K562 (cell line): ENCODE data around the gene CAPZB.

ENCODE experiments used
- CHD2 ChIP-seq: IDR thresholded peaks from 2 replicates; pipeline ENCODE4 v1.6.1; 2011; ENCODE audit warnings: low read depth, low read length
- ERF ChIP-seq: fragments of 450-650 bp; formaldehyde crosslinking; IDR thresholded peaks from 2 replicates; pipeline ENCODE4 v1.4.0; 2020; ENCODE audit warnings: mild to moderate bottlenecking, mixed read lengths
- KDM1A ChIP-seq, 2 experiments: fragments of 450-650 bp; IDR thresholded peaks; 2 replicates each; pipeline ENCODE4 v1.6.1; 2016; ENCODE audit warnings: mild to moderate bottlenecking in 2 of 2
- MXI1 ChIP-seq: IDR thresholded peaks from 2 replicates; pipeline ENCODE4 v1.6.1; 2011; ENCODE audit warnings: low read depth, mild to moderate bottlenecking, improper control_type of control experiment, low read length
- TF ChIP-seq, protein P1 (sequence below): fragments of 450-650 bp; IDR thresholded peaks from 2 replicates; pipeline ENCODE4 v1.6.1; 2016; ENCODE audit warnings: borderline replicate concordance
- TF ChIP-seq, protein P2 (sequence below), 3 experiments: IDR thresholded peaks in 2 of 3; conservative IDR thresholded peaks in 1 of 3; 2 replicates each; pipeline ENCODE4 v1.5.1; 2011 to 2012; ENCODE audit warnings: low read length in 3 of 3, mild to moderate bottlenecking in 3 of 3, control low read depth in 2 of 3, improper control_type of control experiment in 1 of 3, inconsistent platforms in 1 of 3, low read depth in 1 of 3, mixed read lengths in 1 of 3, moderate library complexity in 1 of 3; ENCODE audit not compliant: insufficient read depth in 2 of 3
- TF ChIP-seq, protein P3 (sequence below): sonication (generic); formaldehyde crosslinking; IDR thresholded peaks from 2 replicates; pipeline ENCODE4 v1.8.0; 2022; ENCODE audit warnings: mild to moderate bottlenecking, low read depth, missing genetic modification reagents

DNA sequence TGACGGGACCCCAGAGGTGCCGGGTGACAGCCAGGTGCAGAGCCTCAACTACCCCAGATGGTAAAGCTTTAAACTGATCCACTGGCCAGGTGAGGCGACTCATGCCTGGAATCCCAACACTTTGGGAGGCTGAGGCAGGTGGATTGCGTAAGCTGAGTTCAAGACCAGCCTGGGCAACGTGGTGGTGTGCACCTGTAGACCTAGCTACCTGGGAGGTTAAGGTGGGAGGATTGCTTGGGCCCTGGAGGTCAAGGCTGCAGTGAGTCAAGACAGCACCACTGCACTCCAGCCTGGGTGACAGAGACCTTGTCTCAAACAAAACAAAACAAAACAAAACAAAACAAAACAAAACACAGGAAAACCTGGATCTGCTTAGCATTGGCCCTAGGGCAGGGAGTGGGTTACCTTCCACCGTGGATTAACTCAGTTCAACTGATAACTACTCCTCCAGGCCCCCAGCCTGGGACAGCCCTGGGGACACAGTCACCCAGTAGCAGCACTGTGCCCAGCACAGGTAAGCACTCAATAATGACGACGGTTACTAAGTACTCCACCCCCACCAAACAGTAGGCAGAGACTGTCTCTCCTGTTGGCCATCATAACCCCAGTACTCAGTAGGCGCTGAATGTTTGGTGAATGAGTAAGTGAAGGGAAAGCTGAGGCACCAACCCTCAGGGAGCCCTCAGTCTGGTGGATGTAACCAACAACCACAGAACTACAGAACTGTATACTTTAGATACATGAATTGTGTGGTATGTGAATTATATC lies 151.6 kb downstream of the CAPZB start:
- TF ChIP-seq KDM1A (IDR thresholded peaks at IDR 0.05) = no peak
- no peak for TF ChIP-seq CHD2
- TF ChIP-seq MXI1 = no peak
- no peak for TF ChIP-seq ERF (CRISPR knock-in tag)
- TF ChIP-seq, protein P1, sequence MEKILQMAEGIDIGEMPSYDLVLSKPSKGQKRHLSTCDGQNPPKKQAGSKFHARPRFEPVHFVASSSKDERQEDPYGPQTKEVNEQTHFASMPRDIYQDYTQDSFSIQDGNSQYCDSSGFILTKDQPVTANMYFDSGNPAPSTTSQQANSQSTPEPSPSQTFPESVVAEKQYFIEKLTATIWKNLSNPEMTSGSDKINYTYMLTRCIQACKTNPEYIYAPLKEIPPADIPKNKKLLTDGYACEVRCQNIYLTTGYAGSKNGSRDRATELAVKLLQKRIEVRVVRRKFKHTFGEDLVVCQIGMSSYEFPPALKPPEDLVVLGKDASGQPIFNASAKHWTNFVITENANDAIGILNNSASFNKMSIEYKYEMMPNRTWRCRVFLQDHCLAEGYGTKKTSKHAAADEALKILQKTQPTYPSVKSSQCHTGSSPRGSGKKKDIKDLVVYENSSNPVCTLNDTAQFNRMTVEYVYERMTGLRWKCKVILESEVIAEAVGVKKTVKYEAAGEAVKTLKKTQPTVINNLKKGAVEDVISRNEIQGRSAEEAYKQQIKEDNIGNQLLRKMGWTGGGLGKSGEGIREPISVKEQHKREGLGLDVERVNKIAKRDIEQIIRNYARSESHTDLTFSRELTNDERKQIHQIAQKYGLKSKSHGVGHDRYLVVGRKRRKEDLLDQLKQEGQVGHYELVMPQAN = no peak
- TF ChIP-seq, protein P2, sequence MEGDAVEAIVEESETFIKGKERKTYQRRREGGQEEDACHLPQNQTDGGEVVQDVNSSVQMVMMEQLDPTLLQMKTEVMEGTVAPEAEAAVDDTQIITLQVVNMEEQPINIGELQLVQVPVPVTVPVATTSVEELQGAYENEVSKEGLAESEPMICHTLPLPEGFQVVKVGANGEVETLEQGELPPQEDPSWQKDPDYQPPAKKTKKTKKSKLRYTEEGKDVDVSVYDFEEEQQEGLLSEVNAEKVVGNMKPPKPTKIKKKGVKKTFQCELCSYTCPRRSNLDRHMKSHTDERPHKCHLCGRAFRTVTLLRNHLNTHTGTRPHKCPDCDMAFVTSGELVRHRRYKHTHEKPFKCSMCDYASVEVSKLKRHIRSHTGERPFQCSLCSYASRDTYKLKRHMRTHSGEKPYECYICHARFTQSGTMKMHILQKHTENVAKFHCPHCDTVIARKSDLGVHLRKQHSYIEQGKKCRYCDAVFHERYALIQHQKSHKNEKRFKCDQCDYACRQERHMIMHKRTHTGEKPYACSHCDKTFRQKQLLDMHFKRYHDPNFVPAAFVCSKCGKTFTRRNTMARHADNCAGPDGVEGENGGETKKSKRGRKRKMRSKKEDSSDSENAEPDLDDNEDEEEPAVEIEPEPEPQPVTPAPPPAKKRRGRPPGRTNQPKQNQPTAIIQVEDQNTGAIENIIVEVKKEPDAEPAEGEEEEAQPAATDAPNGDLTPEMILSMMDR (IDR thresholded peaks at IDR 0.05 in 2 of 3, conservative IDR thresholded peaks at IDR 0.05 in 1 of 3; ENCODE audit: insufficient read depth in 2 of 3, low read depth in 1 of 3, low read length in 3 of 3) = no peak
- TF ChIP-seq, protein P3, sequence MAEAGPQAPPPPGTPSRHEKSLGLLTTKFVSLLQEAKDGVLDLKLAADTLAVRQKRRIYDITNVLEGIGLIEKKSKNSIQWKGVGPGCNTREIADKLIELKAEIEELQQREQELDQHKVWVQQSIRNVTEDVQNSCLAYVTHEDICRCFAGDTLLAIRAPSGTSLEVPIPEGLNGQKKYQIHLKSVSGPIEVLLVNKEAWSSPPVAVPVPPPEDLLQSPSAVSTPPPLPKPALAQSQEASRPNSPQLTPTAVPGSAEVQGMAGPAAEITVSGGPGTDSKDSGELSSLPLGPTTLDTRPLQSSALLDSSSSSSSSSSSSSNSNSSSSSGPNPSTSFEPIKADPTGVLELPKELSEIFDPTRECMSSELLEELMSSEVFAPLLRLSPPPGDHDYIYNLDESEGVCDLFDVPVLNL = no peak
